Transverse colon (tissue), 4 donors: ENCODE data around the gene PAQR4.

Experiments
- POLR2AphosphoS5 ChIP-seq, 3 donors: sonication (generic); formaldehyde crosslinking; IDR thresholded peaks; one replicate each; pipeline ENCODE4 v1.6.1; 2016; ENCODE audit warnings: antibody characterized with exemption in 3 of 3
- TF ChIP-seq, protein P1 (sequence below), 5 experiments: fragments of 200-600 bp in 3 of 5; fragments of 450-650 bp in 2 of 5; sonication (generic) in 3 of 5; IDR thresholded peaks; 1 replicate in 2 of 5; 2 replicates in 3 of 5; pipeline ENCODE4 v1.5.1; 2016 to 2017; ENCODE audit warnings: antibody characterized with exemption in 5 of 5, inconsistent platforms in 3 of 5, mild to moderate bottlenecking in 2 of 5, moderate library complexity in 1 of 5

DNA sequence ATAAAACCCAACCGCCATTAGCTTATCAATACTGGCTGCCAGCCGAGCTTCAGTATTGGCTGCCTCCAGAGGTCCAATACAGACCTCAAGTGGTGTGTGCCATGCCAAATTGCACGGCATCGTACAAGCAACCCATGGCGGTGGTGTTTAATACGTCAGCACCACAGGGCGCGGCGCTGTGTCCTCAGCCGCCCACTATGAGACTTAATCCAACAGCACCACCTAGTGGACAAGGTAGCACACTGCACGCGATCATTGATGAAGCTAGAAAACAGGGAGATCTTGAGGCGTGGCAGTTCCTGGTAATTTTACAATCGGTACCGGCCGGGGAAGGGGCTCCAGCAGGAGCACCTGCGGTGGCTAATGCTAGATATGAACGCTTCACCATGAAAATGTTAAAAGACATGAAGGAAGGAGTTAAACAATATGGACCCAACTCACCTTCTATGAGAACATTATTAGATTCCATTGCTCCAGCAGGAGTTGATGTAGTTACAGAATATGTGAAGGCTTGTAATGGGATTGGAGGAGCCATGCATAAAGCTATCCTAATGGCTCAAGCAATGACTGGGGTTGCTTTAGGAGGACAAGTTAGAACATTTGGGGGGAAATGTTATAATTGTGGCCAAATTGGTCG is 42.0 kb upstream of the PAQR4 start:
- TF ChIP-seq, protein P1, sequence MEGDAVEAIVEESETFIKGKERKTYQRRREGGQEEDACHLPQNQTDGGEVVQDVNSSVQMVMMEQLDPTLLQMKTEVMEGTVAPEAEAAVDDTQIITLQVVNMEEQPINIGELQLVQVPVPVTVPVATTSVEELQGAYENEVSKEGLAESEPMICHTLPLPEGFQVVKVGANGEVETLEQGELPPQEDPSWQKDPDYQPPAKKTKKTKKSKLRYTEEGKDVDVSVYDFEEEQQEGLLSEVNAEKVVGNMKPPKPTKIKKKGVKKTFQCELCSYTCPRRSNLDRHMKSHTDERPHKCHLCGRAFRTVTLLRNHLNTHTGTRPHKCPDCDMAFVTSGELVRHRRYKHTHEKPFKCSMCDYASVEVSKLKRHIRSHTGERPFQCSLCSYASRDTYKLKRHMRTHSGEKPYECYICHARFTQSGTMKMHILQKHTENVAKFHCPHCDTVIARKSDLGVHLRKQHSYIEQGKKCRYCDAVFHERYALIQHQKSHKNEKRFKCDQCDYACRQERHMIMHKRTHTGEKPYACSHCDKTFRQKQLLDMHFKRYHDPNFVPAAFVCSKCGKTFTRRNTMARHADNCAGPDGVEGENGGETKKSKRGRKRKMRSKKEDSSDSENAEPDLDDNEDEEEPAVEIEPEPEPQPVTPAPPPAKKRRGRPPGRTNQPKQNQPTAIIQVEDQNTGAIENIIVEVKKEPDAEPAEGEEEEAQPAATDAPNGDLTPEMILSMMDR (IDR thresholded peaks at IDR 0.05) = peak; percentile 96 to 98 (median 97)
- peak in 1 of 3 donors; percentile 37 for TF ChIP-seq POLR2AphosphoS5 (IDR thresholded peaks at IDR 0.05)
